ENCODE data around the gene CHI3L2. TPM values are rescaled to one million over a fixed set of nuclear protein-coding genes. Genes with fewer than 3 reads are reported as not detected.

CHI3L2 gene
- total and polyA plus RNA-seq, 2 donors (not counting 1 experiment from before 2014, with no cell fraction given): 9.2 to 31.5 TPM

- peaks cover 15 to 19% of the 10 kb centered on the region in 2 donors for H3K4me1 ChIP-seq (ENCODE audit: control insufficient read depth in 2 of 2, insufficient read depth in 2 of 2, low read length in 2 of 2)
- H3K27ac ChIP-seq (ENCODE audit: low read length in 2 of 2): no peak overlapping the region
- ChIA-PET POLR2A (no interaction called here), CTCF (interaction anchor here (1.3 kb wide), 1 partner anchor 96 kb away, joined by 3 read pairs; no protein-coding TSS in a partner anchor)
- H3K27me3 ChIP-seq (replicated peaks in 1 of 4; ENCODE audit: control extremely low read depth in 1 of 4, control insufficient read depth in 3 of 4, insufficient read depth in 4 of 4, low read length in 3 of 4): no peaks in the 10 kb centered on the region
- H3K27me3 Mint-ChIP-seq: no peaks in the 10 kb centered on the region
- H2AFZ ChIP-seq (ENCODE audit: insufficient read depth, low read depth, low read length, poor library complexity, severe bottlenecking): no peak overlapping the region
- H4K20me1 ChIP-seq (ENCODE audit: control insufficient read depth, insufficient read depth, low read length, poor library complexity, severe bottlenecking): no peaks in the 10 kb centered on the region
- intact Hi-C loops (cut with micrococcal nuclease): no loop called here
- H3K4me2 ChIP-seq (replicated peaks; ENCODE audit: low read depth, low read length, poor library complexity, severe bottlenecking): no peak overlapping the region
- H3K27ac Mint-ChIP-seq: no peak overlapping the region
- peaks cover 1 to 45% of the 10 kb centered on the region in 2 experiments for H3K36me3 ChIP-seq (replicated peaks in 1 of 2; ENCODE audit: control extremely low read depth in 1 of 2, control insufficient read depth in 1 of 2, extremely low read depth in 1 of 2, insufficient read depth in 2 of 2, low read length in 1 of 2)
- H3K9ac ChIP-seq (ENCODE audit: low read length): no peak overlapping the region
- no peak overlapping the region for H3K4me3 ChIP-seq (ENCODE audit: control extremely low read depth in 1 of 5, extremely low read depth in 1 of 5, insufficient read depth in 1 of 5, low read depth in 2 of 5, low read length in 4 of 5)
- DNase-seq (no peak), ATAC-seq (ENCODE audit: low read depth) (no peak)
- peaks cover 30% of the 10 kb centered on the region for H3K79me2 ChIP-seq (ENCODE audit: control insufficient read depth, insufficient read depth, low read length)
- no peak overlapping the region for H3K4me3 Mint-ChIP-seq
- TF ChIP-seq, protein P1, sequence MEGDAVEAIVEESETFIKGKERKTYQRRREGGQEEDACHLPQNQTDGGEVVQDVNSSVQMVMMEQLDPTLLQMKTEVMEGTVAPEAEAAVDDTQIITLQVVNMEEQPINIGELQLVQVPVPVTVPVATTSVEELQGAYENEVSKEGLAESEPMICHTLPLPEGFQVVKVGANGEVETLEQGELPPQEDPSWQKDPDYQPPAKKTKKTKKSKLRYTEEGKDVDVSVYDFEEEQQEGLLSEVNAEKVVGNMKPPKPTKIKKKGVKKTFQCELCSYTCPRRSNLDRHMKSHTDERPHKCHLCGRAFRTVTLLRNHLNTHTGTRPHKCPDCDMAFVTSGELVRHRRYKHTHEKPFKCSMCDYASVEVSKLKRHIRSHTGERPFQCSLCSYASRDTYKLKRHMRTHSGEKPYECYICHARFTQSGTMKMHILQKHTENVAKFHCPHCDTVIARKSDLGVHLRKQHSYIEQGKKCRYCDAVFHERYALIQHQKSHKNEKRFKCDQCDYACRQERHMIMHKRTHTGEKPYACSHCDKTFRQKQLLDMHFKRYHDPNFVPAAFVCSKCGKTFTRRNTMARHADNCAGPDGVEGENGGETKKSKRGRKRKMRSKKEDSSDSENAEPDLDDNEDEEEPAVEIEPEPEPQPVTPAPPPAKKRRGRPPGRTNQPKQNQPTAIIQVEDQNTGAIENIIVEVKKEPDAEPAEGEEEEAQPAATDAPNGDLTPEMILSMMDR (IDR thresholded peaks at IDR 0.05): no peak
- no peak for TF ChIP-seq EZH2 (IDR thresholded peaks at IDR 0.05; ENCODE audit: borderline replicate concordance, insufficient read depth, low read depth, low read length, poor library complexity, severe bottlenecking)
- H3K9me3 Mint-ChIP-seq (ENCODE audit: insufficient read depth): no peaks in the 10 kb centered on the region
- peaks cover 39% of the 10 kb centered on the region for H3K4me1 Mint-ChIP-seq
- WGBS (ENCODE audit: insufficient coverage): no CpG with 5 or more reads among the region's 1 CpG
- no peaks in the 10 kb centered on the region for H3K9me3 ChIP-seq (ENCODE audit: control extremely low read depth in 1 of 3, control insufficient read depth in 2 of 3, insufficient read depth in 1 of 3, low read length in 2 of 3)
These were observed 8.9 kb downstream of the CHI3L2 start for GRCh38 chr1:111236379-111236778.

DNA sequence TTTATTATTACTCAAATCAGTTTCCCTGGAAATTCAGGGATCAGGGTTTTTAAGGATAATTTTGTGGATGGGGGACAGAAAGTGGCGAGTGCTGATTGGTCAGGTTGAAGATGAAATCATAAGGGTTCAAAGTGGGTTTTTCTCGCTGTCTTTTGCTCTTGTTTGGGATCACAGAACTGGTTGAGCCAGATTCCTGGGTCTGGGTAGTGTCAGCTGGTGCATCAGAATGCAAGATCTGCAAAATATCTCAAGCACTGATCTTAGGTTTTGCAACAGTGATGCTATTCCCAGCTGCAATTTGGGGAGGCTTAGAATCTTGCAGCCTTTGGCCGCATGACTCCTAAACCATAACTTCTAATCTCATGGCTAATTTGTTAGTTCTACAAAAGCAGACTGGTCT lies 9.3 kb downstream of the CHI3L2 start:
- no peak overlapping the region for H2AFZ ChIP-seq (ENCODE audit: insufficient read depth, low read depth, low read length, poor library complexity, severe bottlenecking)
- H3K4me2 ChIP-seq (replicated peaks; ENCODE audit: low read depth, low read length, poor library complexity, severe bottlenecking): no peak overlapping the region
- ChIA-PET POLR2A (no interaction called here), CTCF (interaction anchor here (1.3 kb wide), 1 partner anchor 96 kb away, joined by 3 read pairs; no protein-coding TSS in a partner anchor)
- H3K4me3 ChIP-seq (ENCODE audit: control extremely low read depth in 1 of 5, extremely low read depth in 1 of 5, insufficient read depth in 1 of 5, low read depth in 2 of 5, low read length in 4 of 5): no peak overlapping the region
- ATAC-seq (ENCODE audit: low read depth) (no peak), DNase-seq (no peak)
- H3K4me3 Mint-ChIP-seq: no peak overlapping the region
- peaks cover 34% of the 10 kb centered on the region for H3K4me1 Mint-ChIP-seq
- H3K9me3 Mint-ChIP-seq (ENCODE audit: insufficient read depth): no peaks in the 10 kb centered on the region
- no peaks in the 10 kb centered on the region for H3K27me3 ChIP-seq (replicated peaks in 1 of 4; ENCODE audit: control extremely low read depth in 1 of 4, control insufficient read depth in 3 of 4, insufficient read depth in 4 of 4, low read length in 3 of 4)
- WGBS (ENCODE audit: insufficient coverage): 79% methylated on average over 2 of the region's 3 CpGs
- TF ChIP-seq, protein P1 (IDR thresholded peaks at IDR 0.05): no peak
- no peak for TF ChIP-seq EZH2 (IDR thresholded peaks at IDR 0.05; ENCODE audit: borderline replicate concordance, insufficient read depth, low read depth, low read length, poor library complexity, severe bottlenecking)
- no peak overlapping the region for H3K9ac ChIP-seq (ENCODE audit: low read length)
- peaks cover 25% of the 10 kb centered on the region for H3K79me2 ChIP-seq (ENCODE audit: control insufficient read depth, insufficient read depth, low read length)
- peaks cover 1 to 49% of the 10 kb centered on the region in 2 experiments for H3K36me3 ChIP-seq (replicated peaks in 1 of 2; ENCODE audit: control extremely low read depth in 1 of 2, control insufficient read depth in 1 of 2, extremely low read depth in 1 of 2, insufficient read depth in 2 of 2, low read length in 1 of 2)
- peaks cover 12 to 15% of the 10 kb centered on the region in 2 donors for H3K4me1 ChIP-seq (ENCODE audit: control insufficient read depth in 2 of 2, insufficient read depth in 2 of 2, low read length in 2 of 2)
- H4K20me1 ChIP-seq (ENCODE audit: control insufficient read depth, insufficient read depth, low read length, poor library complexity, severe bottlenecking): no peaks in the 10 kb centered on the region
- H3K9me3 ChIP-seq (ENCODE audit: control extremely low read depth in 1 of 3, control insufficient read depth in 2 of 3, insufficient read depth in 1 of 3, low read length in 2 of 3): no peaks in the 10 kb centered on the region
- intact Hi-C loops (cut with micrococcal nuclease): no loop called here
- H3K27ac ChIP-seq (ENCODE audit: low read length in 2 of 2): no peak overlapping the region
- no peaks in the 10 kb centered on the region for H3K27me3 Mint-ChIP-seq
- H3K27ac Mint-ChIP-seq: no peak overlapping the region

Data from B cell (primary cell).